Stimulated activated CD8-positive, alpha-beta memory T cell treated with anti-CD3 and anti-CD28 coated beads, Interleukin-7, amount 100 ng/mL, for 1 hour (primary cell): ENCODE data around the gene UNC45A.
"Not testable (repeated sequence)": the region's sequence is repeated elsewhere in the genome, so short reads cannot be mapped to it uniquely, and the experiment has no call there.

Experiments used
- DNase-seq, 2 donors: peaks; one replicate each; pipeline ENCODE4 v3.0.0-alpha.2; 2020; ENCODE audit warnings: low read depth in 2 of 2

Gene UNC45A, protein sequence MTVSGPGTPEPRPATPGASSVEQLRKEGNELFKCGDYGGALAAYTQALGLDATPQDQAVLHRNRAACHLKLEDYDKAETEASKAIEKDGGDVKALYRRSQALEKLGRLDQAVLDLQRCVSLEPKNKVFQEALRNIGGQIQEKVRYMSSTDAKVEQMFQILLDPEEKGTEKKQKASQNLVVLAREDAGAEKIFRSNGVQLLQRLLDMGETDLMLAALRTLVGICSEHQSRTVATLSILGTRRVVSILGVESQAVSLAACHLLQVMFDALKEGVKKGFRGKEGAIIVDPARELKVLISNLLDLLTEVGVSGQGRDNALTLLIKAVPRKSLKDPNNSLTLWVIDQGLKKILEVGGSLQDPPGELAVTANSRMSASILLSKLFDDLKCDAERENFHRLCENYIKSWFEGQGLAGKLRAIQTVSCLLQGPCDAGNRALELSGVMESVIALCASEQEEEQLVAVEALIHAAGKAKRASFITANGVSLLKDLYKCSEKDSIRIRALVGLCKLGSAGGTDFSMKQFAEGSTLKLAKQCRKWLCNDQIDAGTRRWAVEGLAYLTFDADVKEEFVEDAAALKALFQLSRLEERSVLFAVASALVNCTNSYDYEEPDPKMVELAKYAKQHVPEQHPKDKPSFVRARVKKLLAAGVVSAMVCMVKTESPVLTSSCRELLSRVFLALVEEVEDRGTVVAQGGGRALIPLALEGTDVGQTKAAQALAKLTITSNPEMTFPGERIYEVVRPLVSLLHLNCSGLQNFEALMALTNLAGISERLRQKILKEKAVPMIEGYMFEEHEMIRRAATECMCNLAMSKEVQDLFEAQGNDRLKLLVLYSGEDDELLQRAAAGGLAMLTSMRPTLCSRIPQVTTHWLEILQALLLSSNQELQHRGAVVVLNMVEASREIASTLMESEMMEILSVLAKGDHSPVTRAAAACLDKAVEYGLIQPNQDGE

DNA sequence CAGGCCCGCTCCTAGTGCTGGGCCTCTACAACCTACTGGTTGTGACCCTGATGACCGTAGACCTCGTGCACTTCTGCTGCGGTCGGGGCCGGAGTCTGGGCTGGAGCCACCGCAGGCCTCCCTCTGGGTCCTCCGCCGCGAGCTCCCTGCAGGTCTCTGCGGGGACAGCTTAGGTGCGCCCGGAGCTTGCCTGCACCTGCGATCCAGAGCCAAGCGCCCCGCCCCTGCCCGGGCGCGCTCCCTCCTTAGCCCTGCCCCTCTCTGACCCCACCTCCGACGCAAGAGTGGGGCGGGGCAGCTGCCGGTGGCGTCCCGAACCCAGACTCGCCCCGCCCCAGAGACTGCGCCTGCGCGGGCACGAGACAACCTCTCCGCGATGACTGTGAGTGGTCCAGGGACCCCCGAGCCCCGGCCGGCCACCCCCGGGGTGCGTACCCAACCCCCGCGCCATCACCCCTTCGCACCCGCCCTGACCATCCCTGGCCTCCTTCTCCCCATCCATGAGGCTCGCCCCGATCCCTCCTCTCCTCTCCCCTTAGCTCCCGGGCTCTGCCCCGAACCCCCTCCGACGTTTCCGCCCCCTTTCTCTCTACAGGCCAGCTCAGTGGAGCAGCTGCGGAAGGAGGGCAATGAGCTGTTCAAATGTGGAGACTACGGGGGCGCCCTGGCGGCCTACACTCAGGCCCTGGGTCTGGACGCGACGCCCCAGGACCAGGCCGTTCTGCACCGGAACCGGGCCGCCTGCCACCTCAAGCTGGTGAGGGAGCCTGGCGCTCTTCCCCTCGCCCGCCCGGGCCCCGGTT lies at the start of gene UNC45A:
Gene UNC45A, plus strand, starts transcription at position 337 of the 803 bp plus-strand sequence. Its CDS starts 40 bp downstream, at position 377.
- DNase-seq = peak; percentile 90 to 96

DNA sequence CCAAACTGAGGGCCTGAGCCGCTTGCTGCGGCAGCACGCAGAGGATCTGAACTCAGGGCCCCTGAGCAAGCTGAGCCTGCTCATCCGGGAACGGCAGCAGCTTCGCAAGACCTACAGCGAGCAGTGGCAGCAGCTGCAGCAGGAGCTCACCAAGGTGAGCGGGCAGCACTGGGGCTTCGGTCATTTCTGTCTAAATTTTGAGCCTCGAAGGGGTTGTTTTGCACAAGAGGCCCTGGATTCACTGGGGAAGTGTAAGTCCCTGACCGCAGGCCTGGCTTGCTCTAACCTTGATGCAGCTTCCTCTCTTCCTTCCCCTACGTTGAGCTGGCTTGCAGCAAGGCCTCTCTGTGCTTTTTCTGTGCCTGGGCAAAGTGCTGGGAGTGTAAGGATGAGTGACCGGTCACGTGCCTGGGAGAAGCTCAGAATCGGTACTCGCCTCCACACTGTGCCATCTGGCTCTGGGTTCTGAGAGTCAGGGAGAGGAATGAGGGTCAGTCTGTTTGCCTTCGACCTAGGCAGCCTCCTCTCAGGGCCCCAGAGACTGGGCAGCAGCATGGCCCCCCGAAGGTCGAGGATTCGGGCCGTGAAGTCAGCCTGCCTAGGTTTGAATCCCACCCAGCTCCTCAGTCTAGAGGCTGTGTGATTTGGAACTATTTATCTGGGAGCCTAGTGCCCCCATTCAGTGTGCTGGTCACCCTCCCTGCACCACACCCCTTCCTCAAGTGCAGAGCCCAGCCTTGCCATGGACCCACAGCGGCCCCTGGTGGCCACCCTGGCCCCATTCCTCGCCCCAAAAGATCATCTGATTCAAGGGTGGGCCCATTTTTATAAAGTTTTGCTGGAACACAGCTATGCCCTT lies 49.4 kb upstream of the UNC45A start:
- DNase-seq = peak; percentile 67 to 69

DNA sequence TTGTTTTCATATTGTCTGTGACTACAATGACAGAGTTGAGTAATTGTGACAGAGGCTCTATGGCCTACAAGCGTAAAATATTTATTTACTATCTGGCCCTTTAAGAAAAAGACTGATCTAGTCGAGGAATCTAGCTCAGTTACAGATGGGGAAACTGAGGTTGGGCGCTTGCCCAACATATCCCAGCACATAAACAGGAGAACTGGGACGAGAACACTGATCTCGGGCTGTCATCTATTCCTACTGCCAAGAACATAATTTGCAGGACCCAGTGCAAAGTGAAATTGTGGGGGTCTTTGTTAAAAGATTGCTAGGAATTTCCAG lies 48.8 kb upstream of the UNC45A start:
- no peak for DNase-seq

DNA sequence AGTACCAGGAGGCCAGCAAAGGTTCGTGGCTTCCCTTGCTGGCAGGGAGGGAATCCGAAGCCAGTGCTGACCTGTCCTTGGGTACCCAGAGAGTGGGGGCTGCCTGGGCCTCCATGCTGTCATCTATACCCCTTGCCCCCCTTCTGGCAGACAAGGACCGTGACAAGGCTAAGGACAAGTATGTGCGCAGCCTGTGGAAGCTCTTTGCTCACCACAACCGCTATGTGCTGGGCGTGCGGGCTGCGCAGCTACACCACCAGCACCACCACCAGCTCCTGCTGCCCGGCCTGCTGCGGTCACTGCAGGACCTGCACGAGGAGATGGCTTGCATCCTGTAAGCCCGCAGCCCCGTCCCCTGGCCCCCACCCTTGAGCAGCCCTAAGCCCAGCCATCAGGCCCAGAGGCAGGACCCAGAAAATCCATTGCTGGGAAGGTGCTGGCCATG lies 48.0 kb upstream of the UNC45A start:
- no peak for DNase-seq

DNA sequence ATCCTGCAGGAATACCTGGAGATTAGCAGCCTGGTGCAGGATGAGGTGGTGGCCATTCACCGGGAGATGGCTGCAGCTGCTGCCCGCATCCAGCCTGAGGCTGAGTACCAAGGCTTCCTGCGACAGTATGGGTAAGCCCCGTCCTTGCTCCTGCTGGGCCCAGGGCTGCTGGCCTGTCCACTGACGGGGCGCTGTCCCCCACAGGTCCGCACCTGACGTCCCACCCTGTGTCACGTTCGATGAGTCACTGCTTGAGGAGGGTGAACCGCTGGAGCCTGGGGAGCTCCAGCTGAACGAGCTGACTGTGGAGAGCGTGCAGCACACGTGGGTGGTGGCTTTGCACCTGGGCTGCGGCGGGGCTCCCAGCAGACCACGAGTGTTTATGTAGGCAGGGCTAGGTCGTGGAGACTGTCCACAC lies 45.8 kb upstream of the UNC45A start:
- no peak for DNase-seq

DNA sequence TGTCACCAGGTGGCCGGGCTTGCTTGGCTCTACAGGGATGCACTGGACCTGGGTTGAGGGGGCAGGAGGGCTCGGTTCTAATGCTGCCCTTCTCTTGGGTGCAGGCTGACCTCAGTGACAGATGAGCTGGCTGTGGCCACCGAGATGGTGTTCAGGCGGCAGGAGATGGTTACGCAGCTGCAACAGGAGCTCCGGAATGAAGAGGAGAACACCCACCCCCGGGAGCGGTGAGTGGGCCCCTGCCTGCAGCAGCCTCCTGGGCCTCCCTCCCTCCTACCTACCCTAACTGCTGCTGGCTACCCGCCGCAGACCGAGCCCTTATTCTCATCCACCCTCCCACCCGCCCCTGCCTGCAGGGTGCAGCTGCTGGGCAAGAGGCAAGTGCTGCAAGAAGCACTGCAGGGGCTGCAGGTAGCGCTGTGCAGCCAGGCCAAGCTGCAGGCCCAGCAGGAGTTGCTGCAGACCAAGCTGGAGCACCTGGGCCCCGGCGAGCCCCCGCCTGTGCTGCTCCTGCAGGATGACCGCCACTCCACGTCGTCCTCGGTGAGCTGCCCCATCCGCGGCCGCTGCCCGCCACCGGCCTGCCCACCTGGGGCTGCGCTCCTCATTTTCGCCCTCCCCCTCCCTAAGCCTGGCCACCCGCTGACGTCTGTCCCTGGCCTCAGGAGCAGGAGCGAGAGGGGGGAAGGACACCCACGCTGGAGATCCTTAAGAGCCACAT lies 45.2 kb upstream of the UNC45A start:
- DNase-seq = no peak

DNA sequence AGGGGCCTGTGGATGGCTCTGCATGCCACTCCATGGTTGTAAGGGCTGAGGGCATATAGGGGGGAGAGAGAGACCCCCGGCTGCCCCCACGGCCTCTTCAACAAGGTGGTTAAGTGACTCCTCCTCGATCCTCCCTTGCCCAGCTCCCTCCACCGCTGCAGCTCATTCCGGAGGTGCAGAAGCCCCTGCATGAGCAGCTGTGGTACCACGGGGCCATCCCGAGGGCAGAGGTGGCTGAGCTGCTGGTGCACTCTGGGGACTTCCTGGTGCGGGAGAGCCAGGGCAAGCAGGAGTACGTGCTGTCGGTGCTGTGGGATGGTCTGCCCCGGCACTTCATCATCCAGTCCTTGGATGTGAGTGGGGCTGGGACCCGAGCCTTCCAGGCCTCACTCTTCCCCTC lies 44.2 kb upstream of the UNC45A start:
- no peak for DNase-seq

DNA sequence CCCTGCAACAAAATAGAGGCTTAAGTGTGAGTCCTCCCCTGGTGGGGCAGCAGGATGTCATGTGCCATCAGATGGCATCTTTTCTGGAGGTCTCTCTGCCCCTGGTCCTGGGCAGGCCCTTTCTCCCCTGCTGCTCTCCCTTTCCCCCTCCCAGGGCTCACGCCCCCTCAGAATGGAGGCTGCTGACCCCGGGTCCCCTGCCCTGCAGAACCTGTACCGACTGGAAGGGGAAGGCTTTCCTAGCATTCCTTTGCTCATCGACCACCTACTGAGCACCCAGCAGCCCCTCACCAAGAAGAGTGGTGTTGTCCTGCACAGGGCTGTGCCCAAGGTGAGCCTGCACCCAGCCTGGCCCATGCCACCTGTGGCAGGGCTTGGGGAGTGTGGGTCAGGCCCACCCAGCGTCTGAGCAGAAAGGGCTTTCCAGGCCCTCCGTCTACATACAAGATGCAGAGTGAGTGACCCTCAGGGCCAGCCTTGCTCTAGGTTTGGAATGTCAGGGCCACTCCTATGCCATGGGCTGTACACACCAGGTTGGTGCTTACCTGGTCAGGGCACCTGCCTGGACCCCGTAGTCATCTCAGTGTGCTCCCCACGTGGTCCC lies 43.6 kb upstream of the UNC45A start:
- DNase-seq = no peak

DNA sequence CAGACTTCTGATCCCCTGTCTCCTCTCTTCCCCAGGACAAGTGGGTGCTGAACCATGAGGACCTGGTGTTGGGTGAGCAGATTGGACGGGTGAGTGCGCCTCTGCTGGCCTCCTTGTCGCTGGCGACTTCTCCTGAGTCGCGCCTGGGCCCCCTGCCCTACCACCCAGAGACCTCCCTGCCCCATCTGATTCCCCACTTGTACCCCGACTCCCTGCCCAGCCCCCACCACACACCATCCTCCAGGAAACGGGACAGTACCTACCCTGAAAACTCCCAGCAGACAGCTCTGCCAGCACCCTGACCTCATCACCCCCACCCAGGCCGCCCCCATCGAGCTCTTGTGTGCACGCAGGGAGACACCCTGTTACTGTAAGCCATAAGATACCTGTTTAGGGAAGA lies 43.1 kb upstream of the UNC45A start:
- no peak for DNase-seq

DNA sequence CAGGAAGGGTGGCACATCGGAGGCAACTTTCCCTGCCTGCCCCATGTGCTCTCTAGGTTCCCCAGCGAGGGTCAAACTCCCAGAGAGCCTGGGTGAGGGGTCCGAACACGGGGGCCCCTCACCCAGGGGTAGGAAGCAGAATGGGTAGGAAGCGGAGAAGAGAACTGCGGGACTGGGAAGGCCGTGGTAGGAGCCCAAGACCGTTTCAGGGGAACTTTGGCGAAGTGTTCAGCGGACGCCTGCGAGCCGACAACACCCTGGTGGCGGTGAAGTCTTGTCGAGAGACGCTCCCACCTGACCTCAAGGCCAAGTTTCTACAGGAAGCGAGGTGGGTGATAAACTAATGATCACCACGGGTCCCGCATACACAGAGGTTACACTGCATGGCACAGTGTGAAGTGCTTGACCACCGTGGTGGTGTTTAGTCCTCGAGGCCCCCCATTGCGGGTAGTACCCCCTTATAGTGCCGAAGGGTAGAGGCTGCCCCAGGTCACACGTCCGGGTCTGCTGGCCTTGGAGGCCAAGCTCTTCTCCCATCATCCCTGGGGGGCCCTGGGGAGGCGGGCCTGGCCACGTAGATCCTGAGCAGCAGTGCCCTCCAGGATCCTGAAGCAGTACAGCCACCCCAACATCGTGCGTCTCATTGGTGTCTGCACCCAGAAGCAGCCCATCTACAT lies 42.4 kb upstream of the UNC45A start:
- DNase-seq = no peak

DNA sequence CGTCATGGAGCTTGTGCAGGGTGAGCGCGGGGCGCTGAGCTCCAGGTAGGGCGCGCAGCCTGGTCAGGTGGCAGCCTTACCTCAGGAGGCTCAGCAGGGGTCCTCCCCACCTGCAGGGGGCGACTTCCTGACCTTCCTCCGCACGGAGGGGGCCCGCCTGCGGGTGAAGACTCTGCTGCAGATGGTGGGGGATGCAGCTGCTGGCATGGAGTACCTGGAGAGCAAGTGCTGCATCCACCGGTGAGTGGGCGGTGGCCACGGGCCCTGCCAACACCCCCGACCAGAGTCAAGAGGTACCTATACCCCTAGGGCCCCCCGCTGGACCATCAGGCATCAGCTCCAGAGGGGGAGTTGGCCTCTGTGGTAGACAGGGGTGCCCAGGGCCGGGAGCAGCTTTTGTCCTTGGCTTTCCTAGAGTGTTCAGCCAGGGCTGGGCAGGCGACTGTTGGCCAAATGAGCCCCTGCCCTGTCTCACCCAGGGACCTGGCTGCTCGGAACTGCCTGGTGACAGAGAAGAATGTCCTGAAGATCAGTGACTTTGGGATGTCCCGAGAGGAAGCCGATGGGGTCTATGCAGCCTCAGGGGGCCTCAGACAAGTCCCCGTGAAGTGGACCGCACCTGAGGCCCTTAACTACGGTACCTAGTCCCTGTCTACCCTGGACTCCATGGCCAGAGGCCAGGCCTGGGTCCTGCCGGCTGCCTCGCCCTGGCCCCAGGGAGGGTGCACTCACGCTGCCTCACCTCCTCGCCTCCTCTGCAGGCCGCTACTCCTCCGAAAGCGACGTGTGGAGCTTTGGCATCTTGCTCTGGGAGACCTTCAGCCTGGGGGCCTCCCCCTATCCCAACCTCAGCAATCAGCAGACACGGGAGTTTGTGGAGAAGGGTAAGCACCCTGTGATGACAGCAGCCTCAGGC lies 41.7 kb upstream of the UNC45A start:
- DNase-seq = no peak

DNA sequence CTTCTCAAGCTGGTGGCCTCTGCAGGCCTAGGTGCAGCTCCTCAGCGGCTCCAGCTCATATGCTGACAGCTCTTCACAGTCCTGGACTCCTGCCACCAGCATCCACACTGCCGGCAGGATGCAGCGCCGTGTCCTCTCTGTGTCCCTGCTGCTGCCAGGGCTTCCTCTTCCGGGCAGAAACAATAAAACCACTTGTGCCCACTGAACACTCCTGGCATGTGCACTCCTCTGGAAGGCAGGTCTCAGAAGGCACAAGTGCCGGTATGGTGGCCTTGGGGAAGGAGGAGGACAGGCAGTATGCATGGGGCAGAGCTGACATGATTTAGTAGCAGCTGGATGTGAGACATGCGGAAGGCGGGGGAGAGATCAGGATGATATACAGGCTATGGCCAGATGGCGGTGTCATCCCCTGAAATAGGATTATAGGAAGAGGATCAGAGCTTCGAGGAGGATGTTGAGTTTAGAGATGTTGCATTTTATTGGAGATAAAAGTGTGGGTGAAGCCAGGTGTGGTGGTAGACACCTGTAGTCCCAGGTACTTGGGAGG lies 39.4 kb upstream of the UNC45A start:
- no peak for DNase-seq

DNA sequence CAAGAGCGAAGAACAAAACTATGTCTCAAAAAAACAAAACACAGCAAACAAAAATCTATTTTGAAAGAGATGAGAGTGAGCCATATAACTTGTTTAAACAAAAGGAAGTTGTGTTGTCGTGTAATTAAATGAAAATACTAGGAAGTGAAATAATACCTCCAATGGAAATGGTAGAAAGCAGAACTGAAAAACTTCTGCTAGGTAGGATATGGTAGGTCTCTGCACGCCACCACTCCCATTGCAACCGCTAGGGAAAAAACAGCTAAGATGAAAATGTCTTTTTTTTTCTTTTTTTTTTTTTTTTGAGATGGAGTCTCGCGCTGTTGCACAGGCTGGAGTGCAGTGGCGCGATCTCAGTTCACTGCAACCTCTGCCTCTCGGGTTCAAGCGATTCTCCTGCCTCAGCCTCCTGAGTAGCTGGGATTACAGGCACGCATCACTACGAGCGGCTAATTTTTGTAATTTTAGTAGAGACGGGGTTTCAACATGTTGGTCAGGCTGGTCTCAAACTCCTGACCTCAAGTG lies 37.9 kb upstream of the UNC45A start:
- not testable (repeated sequence) for DNase-seq

DNA sequence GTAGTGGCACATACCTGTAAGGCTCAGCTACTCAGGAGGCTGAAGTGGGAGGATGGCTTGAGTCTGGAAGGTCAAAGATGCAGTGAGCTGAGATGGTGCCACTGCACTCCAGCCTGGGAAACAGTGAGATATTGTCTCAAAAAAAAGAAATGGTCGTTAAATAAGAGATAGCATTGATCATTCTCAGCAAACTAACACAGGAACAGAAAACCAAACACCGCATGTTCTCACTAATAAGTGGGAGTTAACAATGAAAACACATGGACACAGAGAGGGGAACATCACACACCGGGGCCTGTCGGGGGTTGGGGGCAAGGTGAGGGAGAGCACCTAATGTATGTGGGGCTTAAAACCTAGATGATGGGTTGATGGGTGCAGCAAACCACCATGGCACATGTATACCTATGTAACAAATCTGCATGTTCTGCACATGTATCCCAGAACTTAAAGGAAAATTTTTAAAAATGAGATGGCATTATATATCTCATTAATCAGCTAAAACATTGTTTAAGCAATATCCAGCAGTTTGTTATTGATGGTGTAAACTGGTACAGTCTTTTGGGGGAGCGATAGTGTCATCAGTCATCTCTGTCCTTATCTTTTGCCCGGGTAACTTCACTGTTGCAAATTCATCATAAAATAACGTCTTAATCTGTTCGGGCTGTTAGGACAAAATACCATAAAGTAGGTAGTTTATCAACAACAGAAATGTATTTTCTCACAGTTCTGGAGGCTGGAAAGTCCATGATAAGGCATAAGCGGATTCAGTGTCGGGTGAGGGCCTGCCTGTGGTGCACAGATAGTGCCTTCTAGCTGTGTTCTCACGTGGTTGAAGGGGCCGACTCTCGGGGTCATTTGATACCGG lies 33.7 kb upstream of the UNC45A start:
- DNase-seq = no peak

DNA sequence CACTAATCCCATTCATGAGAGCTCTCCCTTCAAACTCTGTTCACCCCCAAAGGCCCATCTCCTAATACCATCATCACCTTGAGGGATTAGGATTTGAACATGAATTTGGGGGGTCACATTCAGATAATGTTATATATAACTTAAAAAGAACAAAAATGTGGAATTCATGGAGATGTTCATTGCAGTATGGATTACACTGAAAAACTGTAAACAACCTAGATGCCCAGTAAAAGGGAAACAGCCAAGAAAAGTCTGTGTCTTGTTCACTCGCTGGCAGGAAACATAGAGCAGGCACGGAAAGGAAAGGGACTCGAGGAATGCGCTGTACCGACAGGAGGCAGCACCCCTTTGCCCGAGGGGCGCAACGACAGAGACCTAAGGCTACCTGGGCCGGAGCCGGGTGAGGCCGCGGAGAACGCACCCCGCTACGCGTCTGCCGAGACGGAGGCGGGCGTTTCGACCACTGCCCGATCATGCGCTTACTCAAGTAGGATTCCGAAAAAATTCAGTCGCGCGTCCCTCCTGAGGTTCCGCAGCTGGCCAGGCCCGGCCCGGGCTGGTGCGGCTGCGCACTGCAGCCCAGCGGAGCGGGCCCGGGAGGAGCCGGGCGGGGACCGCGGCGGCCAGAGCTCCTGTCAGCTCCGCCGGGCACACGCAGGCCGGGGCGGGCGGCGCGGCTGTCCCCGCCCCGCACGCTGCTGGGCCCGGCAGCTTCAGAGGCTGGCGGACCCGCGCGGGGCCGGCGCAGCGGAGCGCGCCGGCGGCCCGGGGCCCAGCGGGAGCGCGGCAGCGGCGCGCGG lies 32.8 kb upstream of the UNC45A start:
- DNase-seq = peak; percentile 28 to 47
